GM19397 (cell line): Measurements from ENCODE around the gene GRM7.

Source experiments
- ATAC-seq: cut with Tn5 transposase; IDR thresholded peaks from one replicate; pipeline ENCODE4 v1.9.1; 2021; ENCODE audit warnings: mild to moderate bottlenecking, moderate library complexity; ENCODE audit not compliant: unreplicated experiment

GRM7 gene

DNA sequence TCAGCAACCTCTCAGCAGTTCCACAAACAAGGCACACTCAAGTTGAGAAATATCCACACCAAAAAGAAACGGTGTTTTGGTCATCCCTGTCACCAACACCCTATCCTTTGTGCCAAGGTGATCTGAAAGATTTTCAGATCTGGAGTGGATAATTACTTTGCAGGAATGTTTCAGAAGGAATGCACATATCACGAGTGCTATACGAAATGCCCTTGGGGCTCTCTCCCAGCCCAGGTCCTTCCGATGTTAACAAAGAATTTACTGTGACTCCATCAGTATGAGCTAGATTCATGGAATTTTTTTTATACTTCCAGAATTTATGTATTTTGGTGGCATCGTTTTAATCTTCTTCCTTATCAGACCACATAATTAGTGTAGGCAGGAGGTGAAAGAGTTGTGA lies 105.0 kb downstream of the GRM7 start:
- no peak for ATAC-seq

DNA sequence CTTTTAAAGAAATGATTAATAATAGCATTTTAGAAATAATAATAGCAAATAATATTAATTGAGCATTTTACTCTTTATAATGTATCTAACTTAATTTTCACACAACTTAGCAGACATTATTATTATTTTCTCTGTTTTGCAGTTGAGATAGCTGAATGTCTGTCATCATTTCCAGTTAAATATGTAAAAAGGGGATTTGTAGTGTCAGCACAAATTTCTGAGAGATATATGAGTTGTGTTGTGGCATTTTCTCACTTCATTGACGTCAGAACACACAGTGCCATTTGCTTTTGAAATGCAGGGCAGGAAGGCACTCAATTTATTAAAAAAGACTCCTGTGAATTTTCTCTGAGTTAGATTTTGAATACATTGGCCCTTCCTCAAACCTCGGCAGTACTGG lies 111.0 kb downstream of the GRM7 start:
- no peak for ATAC-seq

DNA sequence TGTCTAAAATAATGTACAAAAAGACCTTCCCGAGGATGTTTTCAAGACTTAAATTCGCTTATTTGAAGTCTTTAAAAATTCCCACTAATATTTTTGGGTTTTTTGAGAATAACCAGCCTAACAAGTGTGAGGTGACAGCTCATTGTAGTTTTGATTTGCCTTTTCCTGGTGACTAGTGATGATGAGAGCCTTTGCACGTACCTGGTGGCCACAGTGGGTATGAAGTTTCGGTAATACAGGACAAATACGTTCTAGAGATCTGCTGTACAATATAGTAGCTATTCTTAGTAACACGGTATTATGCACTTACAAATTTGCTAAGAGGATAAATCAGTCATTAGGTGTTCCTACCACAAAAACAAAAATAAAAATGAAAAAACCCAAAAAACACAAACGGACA lies 124.9 kb downstream of the GRM7 start:
- no peak for ATAC-seq

DNA sequence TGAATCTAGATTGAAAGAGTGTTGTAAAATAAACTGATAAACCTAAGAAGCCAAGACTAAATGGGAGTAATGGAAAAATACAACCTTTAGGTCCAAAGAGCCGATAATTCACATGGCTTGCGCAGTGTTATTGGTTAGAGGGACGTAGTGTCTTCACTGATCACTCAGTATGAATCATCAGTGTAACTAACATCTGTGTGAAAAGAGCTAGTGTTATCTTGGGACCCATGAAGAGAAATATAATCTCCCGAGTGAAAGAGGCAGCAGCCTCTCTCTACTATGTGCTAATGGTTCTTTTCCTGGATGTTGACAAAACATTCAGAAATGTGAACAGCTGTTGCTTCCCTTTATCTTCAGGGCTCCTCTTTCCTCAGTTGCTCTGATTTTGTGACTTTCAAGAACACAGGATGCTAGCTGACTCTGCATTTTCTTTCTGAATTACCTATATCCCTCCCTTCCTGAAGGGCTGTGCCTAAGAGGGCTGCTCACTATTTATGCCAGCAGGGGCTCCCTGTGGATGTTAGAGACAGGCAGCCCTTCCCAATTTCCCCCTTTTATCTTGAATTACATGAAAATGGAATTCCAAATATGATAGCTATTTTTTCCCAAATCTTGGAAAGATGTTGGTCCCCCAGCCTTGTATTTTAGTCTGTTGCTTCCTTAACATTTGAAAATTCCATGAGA lies 128.8 kb downstream of the GRM7 start:
- no peak for ATAC-seq

DNA sequence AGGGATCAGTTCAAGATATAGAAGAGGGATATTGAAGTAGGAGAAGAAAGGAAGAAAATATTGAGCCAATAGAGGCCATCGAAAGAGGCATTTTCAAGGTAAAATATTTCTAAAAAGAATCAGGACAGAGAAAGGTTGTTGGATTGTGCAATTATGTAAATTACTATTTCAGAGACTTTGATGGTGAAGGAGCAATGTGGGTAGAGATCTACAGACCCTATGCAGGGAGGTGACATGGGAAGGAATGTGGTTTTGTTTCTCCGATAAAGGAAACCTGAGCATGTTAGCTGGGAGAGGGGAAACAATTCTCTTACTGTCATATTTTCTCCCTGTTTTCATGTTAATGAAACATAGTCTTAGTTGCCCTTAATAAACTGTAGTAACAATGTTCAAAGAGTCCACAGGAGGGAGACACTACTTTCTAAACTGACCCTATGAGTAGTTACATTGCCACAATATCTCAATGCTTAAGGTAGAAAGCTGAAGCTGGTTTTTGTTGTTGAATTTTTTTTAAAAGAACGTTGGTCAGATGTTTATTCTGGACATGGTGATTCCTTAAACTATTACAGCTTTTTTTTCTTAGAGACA lies 133.3 kb downstream of the GRM7 start:
- ATAC-seq, result no peak

DNA sequence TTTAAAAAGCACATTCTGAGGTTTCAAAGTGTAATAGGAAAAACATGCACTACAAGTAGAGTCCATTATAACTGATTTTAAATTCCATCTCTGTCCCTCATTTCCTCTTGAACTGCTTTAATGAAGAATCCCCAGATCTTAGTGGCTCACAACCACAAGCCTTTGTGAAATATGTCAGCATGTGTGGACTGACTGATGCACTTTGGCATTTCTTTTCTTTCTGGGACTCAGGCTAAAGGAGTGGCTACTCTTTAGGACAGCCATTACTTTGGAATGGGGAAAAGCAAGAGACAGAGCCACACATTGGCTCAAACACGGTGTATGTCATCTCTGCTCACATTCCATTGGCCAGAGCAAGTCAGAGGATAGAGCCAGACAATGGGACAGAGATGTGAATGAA lies 139.6 kb downstream of the GRM7 start:
- no peak for ATAC-seq

DNA sequence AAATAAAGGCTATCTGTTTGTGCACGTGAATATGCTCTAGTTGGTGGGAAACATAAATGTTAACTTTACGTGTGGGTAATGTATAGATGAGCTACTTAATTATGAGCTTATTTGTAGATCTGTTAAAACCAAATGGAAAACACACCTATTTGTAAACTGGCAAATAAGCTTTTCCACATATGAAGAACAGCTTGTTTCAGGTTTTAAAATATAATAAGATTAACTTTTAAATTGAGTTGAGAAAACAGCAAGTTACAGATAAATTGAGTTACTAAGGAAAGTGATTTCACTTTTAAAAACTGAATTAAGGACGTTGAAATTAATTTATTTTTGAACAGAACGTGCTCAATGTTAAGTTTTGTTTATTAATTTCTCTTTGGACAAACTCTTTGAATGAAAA lies 140.5 kb downstream of the GRM7 start:
- ATAC-seq, result no peak

DNA sequence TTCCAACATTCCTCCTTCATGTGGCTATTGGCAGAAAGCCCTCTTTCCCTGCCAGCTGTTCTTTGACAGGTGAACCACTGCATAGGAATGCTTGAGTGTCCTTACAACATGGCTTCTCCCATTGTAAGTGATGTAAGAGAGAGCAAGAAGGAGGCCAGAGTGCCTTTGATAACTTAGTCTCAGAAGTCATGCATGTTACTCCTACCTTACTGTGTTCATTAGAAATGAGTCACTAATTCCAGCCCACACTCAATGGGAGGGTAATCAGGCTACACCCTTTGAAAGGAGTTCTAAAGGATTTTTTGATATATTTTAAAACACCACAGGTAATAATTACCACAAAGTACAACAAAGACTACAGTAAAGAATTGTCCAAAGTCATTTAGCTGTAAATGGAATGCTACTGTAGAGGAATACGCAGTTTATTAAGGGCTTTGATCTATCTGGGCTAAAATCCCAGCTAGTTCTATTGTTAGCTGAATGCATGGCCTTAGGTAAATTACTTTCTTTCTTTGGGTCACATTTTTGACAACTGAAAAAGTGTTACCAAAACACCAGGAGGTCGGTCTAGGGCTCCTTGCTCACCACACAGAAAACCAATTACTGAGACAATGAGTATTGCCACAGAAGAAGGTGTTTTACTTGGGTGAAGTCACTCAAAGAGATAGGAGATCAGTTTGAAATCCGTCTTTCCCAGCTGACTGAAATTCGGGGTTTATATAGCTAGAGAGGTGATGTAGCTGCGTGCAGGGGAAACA lies 154.9 kb downstream of the GRM7 start:
- ATAC-seq, result no peak

DNA sequence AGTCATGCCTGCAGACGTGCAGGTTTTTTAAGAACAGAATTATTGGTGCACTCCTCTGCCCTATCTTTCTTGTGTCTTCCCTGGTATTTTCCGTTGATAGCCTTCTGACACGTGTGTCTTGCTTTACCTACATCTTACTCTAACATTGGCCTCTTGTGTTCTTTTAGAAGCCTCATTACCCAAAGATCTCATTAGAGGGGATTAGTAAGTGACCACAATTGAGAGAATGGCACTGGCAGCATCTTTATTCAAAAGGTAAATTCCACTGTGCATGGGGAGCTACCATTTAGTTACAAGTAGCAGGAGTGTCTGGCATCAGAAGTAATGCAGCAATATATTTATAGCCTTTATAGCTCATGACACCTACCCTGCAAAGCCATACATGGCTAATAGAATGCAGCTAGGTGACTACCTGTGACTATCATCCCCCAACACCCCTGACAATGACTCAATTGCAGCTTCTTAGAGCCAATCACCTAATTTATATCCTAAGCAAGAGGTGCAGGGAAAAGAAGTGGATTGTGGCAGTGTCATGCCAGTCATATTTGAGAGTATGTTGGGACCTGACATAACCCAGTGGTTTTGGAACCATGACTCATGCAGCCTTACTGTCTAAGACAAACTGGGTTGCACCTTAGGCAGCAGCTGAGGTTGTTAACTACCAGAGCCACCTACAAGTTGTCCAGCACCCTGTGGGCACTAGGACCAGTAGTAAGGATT lies 164.8 kb downstream of the GRM7 start:
- ATAC-seq, result no peak

DNA sequence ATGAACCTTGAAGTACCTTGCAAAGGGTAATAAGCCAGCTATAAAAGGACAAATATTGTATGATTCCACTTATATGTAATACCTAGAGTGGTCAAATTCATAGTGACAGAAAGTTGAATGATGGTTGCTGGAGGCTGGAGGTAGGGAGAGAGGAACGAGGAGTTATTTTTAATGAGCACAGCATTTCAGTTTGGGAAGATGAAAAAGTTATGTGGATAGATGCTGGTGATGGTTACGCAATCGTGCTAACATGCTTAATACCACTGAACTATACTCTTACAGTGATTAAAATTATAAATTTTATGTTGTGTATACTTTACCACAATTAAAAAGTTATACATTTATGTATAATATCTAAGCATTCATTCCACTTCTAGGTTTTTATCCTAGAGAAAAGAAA lies 168.6 kb downstream of the GRM7 start:
- ATAC-seq, result no peak

DNA sequence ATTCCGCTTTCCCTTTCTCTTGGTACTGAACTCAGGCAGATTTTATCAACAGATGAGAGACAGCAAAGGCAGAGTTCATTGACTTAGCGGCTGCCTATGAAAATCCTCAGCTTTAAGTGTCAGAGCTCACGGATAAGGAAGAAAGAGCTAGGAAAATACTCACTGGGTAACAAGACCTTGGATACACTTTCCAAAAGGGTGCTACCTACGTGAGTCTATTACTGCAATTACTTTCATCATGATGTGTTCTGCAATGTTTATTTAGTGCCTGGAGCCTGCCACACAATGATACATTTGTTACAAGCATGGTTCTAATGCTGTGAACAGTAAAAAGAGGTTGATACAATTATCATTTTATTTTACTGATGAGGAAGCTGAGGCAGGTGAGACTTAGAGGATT lies 177.5 kb downstream of the GRM7 start:
- ATAC-seq, result no peak

DNA sequence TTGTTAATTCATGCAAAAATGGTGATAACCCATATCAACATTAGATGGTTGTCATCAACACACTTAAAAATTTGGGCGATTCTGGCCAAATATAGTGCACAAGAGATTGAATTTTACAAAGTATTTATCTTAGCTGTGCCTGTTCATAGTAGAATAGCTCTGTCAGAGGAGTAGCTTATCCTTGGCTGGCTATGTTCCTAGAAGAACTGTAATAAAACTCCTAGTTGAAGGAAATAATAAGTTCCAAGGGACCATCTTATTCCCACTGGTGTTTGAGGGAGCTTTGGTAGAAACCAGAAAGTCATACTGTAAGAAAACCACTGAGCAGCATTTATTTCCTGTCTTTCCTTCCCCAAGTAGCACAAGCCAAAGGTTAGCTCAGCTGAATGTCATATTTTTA lies 201.8 kb downstream of the GRM7 start:
- no peak for ATAC-seq

DNA sequence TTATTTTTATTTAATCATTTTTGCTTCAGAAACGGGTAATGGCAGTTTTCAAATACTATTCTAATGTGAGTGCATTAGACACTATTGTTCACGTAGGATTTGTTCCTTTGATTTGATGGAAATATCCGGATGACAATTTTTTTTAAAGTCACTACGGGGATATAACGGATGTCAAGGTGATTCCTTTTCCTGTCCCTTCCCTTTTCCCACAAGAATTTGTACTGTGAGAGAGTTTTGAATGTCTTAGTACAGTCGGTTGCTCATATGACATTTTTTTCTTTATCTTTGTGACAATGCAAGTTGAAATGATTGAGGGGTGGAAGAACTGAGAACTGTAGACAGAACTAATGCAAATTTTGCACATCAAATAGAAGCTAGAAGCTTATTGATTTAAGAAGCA lies 209.5 kb downstream of the GRM7 start:
- no peak for ATAC-seq

DNA sequence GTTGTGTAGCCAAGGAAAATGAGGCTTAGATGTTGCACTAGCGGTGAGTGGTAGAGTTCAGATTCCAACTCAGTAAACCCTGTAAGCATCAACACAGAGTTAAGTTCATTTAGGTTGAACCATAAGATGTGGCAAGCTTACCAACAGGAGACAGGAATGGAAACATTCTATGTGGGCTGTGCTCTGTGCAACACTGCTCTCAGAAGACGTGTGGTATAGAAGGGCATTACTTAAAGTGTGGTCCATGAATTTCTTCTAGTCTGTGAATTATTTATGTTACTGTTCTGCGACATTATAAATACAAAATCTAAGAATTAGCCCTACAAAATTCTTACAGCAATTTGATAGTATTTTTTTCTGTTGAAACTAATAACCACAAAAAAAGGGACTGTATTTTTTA lies 213.3 kb downstream of the GRM7 start:
- no peak for ATAC-seq

DNA sequence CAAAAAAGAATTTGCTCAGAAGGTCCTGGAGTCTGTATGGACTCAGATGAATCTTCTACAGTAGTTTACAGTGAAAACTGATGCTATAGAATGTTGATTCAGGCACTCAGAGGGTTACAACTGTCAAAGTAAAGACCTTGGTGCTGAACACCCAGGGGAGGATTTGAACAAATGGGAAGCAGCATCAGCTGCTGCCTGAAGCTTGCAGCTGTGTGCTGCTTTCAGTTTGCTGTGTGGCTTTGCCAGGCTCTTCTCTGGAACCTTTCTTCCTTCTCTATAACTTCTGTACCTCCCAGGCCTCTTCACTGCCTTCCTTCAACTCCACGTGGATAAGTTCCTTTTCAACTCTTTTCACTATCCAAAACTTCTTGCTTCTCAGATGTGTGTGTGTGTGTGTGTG lies 214.2 kb downstream of the GRM7 start:
- no peak for ATAC-seq

DNA sequence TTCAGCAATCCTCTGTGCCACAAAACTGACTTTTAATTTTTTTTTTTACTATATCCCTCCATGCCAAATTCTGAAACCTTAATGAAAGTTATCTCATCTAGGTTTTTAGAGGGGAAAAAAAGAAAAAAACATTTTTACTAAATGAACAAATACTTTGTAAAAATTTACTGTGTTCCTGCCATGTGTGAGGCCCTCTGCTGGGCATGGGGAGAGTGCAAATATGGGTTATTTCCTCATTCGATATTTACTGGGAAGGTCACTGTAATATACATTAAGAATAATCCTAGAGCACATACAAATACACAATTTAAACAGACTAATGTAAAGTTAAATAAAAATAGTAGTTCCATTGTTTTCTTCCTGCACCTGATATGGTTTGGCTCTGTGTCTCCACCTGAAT lies 215.0 kb downstream of the GRM7 start:
- no peak for ATAC-seq

DNA sequence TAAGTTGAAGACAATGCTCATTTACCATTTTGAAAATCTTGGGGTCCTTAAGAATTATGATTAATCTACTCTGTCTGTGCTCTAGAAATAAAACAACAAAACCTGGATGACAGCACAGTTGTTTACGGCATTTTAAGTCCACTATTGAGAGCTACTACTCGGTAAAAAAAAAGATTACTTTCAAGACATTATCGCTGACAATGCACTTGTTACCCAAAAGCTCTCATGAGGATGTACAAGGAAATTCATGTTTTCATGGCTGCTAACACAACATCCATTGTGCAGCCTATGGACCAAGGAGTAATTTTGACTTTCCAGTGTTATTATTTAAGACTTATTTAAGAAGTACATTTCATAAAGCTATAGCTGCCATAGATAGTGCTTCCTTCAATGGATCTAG lies 221.3 kb downstream of the GRM7 start:
- ATAC-seq, result no peak

DNA sequence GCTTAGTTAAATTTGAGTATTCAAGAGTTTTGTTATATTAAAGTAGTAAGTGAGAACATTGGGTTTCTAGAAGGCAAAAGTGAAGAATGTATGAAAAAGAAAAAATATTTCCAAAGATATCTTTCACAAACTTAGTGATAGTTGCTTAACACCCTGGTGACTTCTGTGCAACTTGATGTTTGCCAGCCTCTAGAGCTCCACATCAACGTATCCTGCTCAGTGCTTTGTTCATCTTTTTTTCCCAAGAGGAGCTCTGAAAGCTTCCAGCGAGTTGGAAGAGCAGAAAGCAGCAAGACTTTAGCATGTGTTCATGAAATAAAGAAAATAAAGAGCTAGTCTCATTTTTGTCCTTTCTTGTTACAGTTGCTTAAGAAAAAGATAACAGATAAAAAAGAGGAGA lies 225.5 kb downstream of the GRM7 start:
- ATAC-seq, result no peak

DNA sequence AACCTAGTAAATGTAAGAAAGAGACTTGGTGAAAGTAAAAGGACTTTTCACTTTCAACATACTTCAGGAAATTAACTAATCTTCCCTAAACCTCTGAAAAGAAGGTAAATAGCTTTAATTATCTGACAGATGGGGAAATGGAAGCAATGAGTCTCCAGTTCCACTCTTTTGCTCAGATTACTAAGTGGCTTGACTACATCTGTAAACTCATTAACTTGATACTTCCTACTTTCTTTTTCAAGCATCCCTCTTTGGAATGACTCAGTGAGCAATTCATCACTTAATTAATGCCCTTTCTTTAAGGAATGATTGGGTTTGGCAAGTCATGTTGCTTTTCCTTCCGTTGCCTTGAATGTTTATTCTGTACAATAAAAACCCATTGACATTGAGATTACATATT lies 234.2 kb downstream of the GRM7 start:
- no peak for ATAC-seq

DNA sequence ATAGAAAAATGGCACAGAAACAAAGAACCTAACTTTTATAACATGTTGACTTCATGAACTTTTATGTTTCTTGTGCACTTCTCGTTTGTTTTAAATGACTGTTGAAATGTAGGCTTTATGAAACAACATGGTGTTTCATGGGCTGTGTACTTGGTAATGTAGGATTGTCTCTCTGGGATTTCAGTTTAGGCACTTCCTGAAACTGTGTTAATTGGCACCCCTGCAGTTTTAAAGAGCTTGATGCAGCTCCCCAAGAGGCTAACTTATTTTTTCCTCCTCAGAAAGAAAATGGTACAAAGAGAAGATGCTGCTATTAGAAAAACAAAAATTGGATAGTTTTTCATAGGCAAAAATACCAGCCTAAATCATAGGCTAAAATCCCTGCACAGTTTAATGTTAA lies 239.2 kb downstream of the GRM7 start:
- ATAC-seq, result no peak

DNA sequence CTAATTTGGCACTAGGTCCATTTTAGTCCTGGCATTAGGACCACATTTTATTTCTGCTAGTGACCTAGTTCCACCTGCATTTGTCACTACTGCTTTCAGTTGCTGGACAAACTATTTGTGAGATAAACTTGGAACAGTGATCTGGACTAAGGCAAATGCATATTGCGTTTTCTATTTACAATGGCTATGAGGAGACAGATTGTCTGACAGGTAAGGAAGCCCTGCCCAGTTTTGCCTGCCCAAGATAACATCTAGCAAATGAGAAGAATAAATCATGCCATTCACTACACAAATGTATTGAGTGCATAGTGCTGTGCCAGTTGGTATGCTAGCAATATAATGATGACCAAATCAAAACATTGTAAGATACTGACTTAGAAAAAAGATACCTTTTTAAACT lies 245.7 kb downstream of the GRM7 start:
- no peak for ATAC-seq

DNA sequence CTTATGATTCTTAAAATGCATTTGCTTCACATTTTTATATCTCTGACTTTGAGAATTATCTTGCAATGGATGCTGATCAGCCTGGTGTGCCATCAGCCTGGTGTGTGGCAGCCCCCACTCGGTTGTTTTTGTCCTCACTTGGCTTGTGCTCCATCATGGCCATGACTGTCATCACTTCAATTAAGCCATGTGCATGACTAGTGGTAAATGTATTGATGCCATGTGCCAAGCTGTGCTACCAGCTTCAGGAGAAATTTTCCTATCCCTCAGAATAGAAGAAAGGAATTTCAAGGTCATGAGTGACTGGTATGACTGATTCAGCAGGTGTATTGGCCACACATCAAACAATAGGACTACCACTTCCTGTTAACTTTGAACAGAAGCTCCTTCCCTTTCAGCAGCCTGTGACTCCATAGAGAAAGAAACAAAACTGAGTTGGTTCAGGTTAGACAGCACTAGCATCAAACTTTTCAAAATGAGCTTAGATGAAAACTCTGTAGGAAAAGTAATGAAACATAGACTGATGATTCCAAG lies 251.7 kb downstream of the GRM7 start:
- no peak for ATAC-seq
